Pancreas (tissue), 10 donors: Measurements from ENCODE around the gene FLOT1. TPM values are rescaled to one million over a fixed set of nuclear protein-coding genes. Genes with fewer than 3 reads are reported as not detected.
"Not testable (repeated sequence)": the region's sequence is repeated elsewhere in the genome, so short reads cannot be mapped to it uniquely, and the experiment has no call there.

Experiments
- ATAC-seq, 4 donors: fragments of 200-7000 bp; cut with Tn5 transposase; one replicate each; pipeline versions ENCODE4 v1.8.0 to v1.9.1; 2020; ENCODE audit warnings: mild to moderate bottlenecking in 4 of 4, moderate library complexity in 4 of 4
- DNase-seq, 6 donors: peaks; one replicate each; pipeline ENCODE4 v3.0.0-alpha.2; 2020
- FAIRE-seq: peaks from 2 replicates; lab custom pipeline; 2012; peaks lifted over from hg19 to GRCh38; lab: Jason Lieb, UNC
- H3K27ac ChIP-seq, 4 donors: fragments of 200-600 bp; sonication (generic); 1 replicate in 3 of 4; 2 replicates in 1 of 4; pipeline versions ENCODE4 v1.5.0 to v1.8.0; 2020
- H3K27me3 ChIP-seq, 4 donors: fragments of 200-600 bp; one replicate each; pipeline ENCODE4 v1.8.0; 2021
- H3K36me3 ChIP-seq, 3 donors: fragments of 200-600 bp; sonication (generic) in 1 of 3; one replicate each; pipeline versions ENCODE4 v1.5.0 to v1.8.0; 2020 to 2021
- H3K4me1 ChIP-seq, 3 donors: fragments of 200-600 bp; one replicate each; pipeline ENCODE4 v1.8.0; 2021
- H3K4me3 ChIP-seq, 4 donors: fragments of 200-600 bp; sonication (generic) in 2 of 4; one replicate each; pipeline versions ENCODE4 v1.5.0 to v1.8.0; 2020 to 2021
- H3K9me3 ChIP-seq, 4 donors: fragments of 200-600 bp; one replicate each; pipeline ENCODE4 v1.8.0; 2021
- CTCF ChIP-seq, 4 donors: fragments of 200-600 bp; sonication (generic) in 3 of 4; IDR thresholded peaks; one replicate each; pipeline versions ENCODE4 v1.5.0 to v1.8.0; 2021; ENCODE audit warnings: antibody characterized with exemption in 4 of 4
- WGBS, 2 donors: extraction: QIAGEN DNeasy Blood & Tissue Kit; methylation state at CpG; one replicate each; pipeline ENCODE4 v1.1.7; 2013; 5-methylcytosine and 5-hydroxymethylcytosine counted together
- intact Hi-C, 3 donors: fragments of 100-400 bp; cut with DNase I; formaldehyde crosslinking; loops; one replicate each; pipeline versions ENCODE4 v1.11.1 to v1.14.2; 2022
- polyA plus RNA-seq, 2 donors: library from polyadenylated mRNA; stranded (reverse); fragments of 200-250 nt; gene quantifications; one replicate each; pipeline ENCODE4 v1.2.3, GENCODE V29; 2013
- total RNA-seq, 6 donors: library from RNA; stranded (reverse); fragmentation: NEBNext Ultra II Directional in 4 of 6; extraction: Animal tissue kit (Norgen Biotek cat#: 25700) in 4 of 6; gene quantifications; one replicate each; pipeline versions ENCODE4 v1.2.1 to v1.2.4, GENCODE V29; 2021 to 2023
- donor health status: healthy with polysubstance abuse.
- donor health status: DM: no; HTN: no; CAD: no; lungs with moderate emphysema.
- donor health status: DM: no; HTN: no; CAD: no.
- donor health status: control.
- donor health status: control.
- donor health status: Bipolar disorder and iron deficiency.
- donor health status: DM: yes; HTN: yes; CAD: no.
- donor health status: DM: no; HTN: no; CAD: no.
- donor health status: DM: no; HTN: no; CAD: no.
- donor health status: DM: yes; HTN: yes; CAD: no.

The FLOT1 gene
- total and polyA plus RNA-seq, 8 donors, result 45.7 to 151 (median 61.8) TPM

- peaks cover 0 to 27% (median 11%) of the 10 kb centered on the region in 3 donors for H3K36me3 ChIP-seq
- FAIRE-seq, ATAC-seq, H3K27me3 ChIP-seq, H3K9me3 ChIP-seq, H3K27ac ChIP-seq, H3K4me1 ChIP-seq: not testable (repeated sequence)
- H3K4me3 ChIP-seq, result peak overlapping the region in 1 of 4 donors; percentile 84
- DNase-seq, result peak in 1 of 6 donors; percentile 60
- intact Hi-C loops, result loop anchor here in 2 of 3 donors (2.0 to 10.0 kb wide), 3 partner anchors 41 to 178 kb away; no protein-coding TSS in a partner anchor
- WGBS, 2 donors, result 64% methylated on average over 16 of the region's 16 CpGs
Observed at GRCh38 chr6:30723159-30723842, 19.2 kb downstream of the FLOT1 start.

- FAIRE-seq, result no peak
Observed at GRCh38 chr6:30722280-30723112, 20.0 kb downstream of the FLOT1 start.

GRCh38 chr6:30722025-30722279 lies 20.5 kb downstream of the FLOT1 start:
- Histone ChIP-seq H3K36me3 (peaks cover 0 to 24% (median 11%) of the 10 kb centered on the region in 3 donors), H3K4me1 (peaks cover 8 to 12% (median 8%) of the 10 kb centered on the region in 3 donors), H3K4me3 (peak overlapping the region; percentile 63 to 84 (median 84)), H3K27ac (peak overlapping the region; percentile 45 to 97 (median 71))
- not testable (repeated sequence) for FAIRE-seq, ATAC-seq, H3K27me3 ChIP-seq, H3K9me3 ChIP-seq
- 30 to 36% methylated on average over 10 of the region's 10 CpGs for WGBS, 2 donors
- peak in 3 of 6 donors; percentile 25 to 51 (median 42) for DNase-seq
- intact Hi-C loops, result loop anchor here in 2 of 3 donors (2.0 to 10.0 kb wide), 3 partner anchors 40 to 177 kb away; no protein-coding TSS in a partner anchor

More at GRCh38 chr6:30722280-30723112, 20.0 kb downstream of the FLOT1 start:
- no peaks in the 10 kb centered on the region for H3K9me3 ChIP-seq
- ATAC-seq (peak; percentile 13 to 36 (median 28)), DNase-seq (peak; percentile 70 to 94 (median 84))
- H3K27me3 ChIP-seq, result no peaks in the 10 kb centered on the region
- H3K27ac ChIP-seq, result peak overlapping the region; percentile 22 to 97 (median 68)
- peaks cover 8 to 12% (median 8%) of the 10 kb centered on the region in 3 donors for H3K4me1 ChIP-seq
- intact Hi-C loops, result loop anchor here in 2 of 3 donors (2.0 to 10.0 kb wide), 3 partner anchors 40 to 178 kb away; no protein-coding TSS in a partner anchor
- peak; percentile 90 to 97 (median 96) for TF ChIP-seq CTCF (IDR thresholded peaks at IDR 0.05)
- peak overlapping the region; percentile 63 to 84 (median 84) for H3K4me3 ChIP-seq
- 23 to 27% methylated on average over 27 of the region's 27 CpGs for WGBS, 2 donors
- H3K36me3 ChIP-seq, result peaks cover 0 to 24% (median 11%) of the 10 kb centered on the region in 3 donors

- TF ChIP-seq CTCF (IDR thresholded peaks at IDR 0.05), result peak in 3 of 4 donors; percentile 42 to 49 (median 47)
- intact Hi-C loops, result loop anchor here in 2 of 3 donors (2.0 to 10.0 kb wide), 3 partner anchors 39 to 177 kb away; no protein-coding TSS in a partner anchor
- WGBS, 2 donors, result 3 to 5% methylated on average over 60 to 71 of the region's 71 CpGs
- DNase-seq (peak; percentile 87 to 95 (median 92)), ATAC-seq (peak; percentile 70 to 80 (median 74)), FAIRE-seq (no peak)
- H3K4me3 ChIP-seq, result peak overlapping the region; percentile 63 to 84 (median 84)
- no peaks in the 10 kb centered on the region for H3K9me3 ChIP-seq
- H3K36me3 ChIP-seq, result peaks cover 0 to 24% (median 11%) of the 10 kb centered on the region in 3 donors
- H3K27ac ChIP-seq, result peak overlapping the region; percentile 79 to 97 (median 86)
- no peaks in the 10 kb centered on the region for H3K27me3 ChIP-seq
- peaks cover 8 to 12% (median 8%) of the 10 kb centered on the region in 3 donors for H3K4me1 ChIP-seq
Observed at GRCh38 chr6:30721198-30722024, 21.1 kb downstream of the FLOT1 start.

- peaks cover 8 to 12% (median 8%) of the 10 kb centered on the region in 3 donors for H3K4me1 ChIP-seq
- DNase-seq (peak; percentile 70 to 80 (median 75)), ATAC-seq (peak; percentile 17 to 35 (median 22)), FAIRE-seq (no peak)
- no peak for TF ChIP-seq CTCF (IDR thresholded peaks at IDR 0.05)
- no peaks in the 10 kb centered on the region for H3K9me3 ChIP-seq
- H3K27ac ChIP-seq, result peak overlapping the region; percentile 79 to 97 (median 86)
- peak overlapping the region; percentile 47 to 84 (median 84) for H3K4me3 ChIP-seq
- intact Hi-C loops, result loop anchor here in 2 of 3 donors (5.0 to 10.0 kb wide), 2 partner anchors 38 to 176 kb away; no protein-coding TSS in a partner anchor
- no peaks in the 10 kb centered on the region for H3K27me3 ChIP-seq
- WGBS, 2 donors, result 0 to 1% methylated on average over 29 of the region's 29 CpGs
- H3K36me3 ChIP-seq, result peaks cover 0 to 24% (median 11%) of the 10 kb centered on the region in 3 donors
Observed at GRCh38 chr6:30720738-30721197, 21.7 kb downstream of the FLOT1 start.
